ENCODE measurements around the gene CKLF.
A peak's percentile ranks its signal among the peaks of the same experiment; 100 is the strongest.
"Not testable (repeated sequence)": the region's sequence is repeated elsewhere in the genome, so short reads cannot be mapped to it uniquely, and the experiment has no call there.

Gene CKLF

GRCh38 chr16:66552286-66553177 lies at the start of gene CKLF:
TSS of gene CKLF (plus strand) at chr16:66552576. CDS start at chr16:66552716, 140 bp downstream.
- DNase-seq (ENCODE audit: low spot score), result peak; percentile 87

GRCh38 chr16:66503030-66503429 lies 49.3 kb upstream of the CKLF start:
- DNase-seq (ENCODE audit: low spot score), result no peak

GRCh38 chr16:66503612-66504011 lies 48.8 kb upstream of the CKLF start:
- no peak for DNase-seq (ENCODE audit: low spot score)

GRCh38 chr16:66507731-66508239 lies 44.6 kb upstream of the CKLF start:
- DNase-seq (ENCODE audit: low spot score), result no peak

- DNase-seq (ENCODE audit: low spot score), result no peak
Observed at GRCh38 chr16:66508248-66508913, 44.0 kb upstream of the CKLF start.

- no peak for DNase-seq (ENCODE audit: low spot score)
Observed at GRCh38 chr16:66508914-66509496, 43.4 kb upstream of the CKLF start.

GRCh38 chr16:66509576-66509975 lies 42.8 kb upstream of the CKLF start:
- DNase-seq (ENCODE audit: low spot score), result no peak

- no peak for DNase-seq (ENCODE audit: low spot score)
Observed at GRCh38 chr16:66510298-66510697, 42.1 kb upstream of the CKLF start.

- no peak for DNase-seq (ENCODE audit: low spot score)
Observed at GRCh38 chr16:66510711-66511601, 41.4 kb upstream of the CKLF start.

- no peak for DNase-seq (ENCODE audit: low spot score)
Observed at GRCh38 chr16:66511602-66512271, 40.6 kb upstream of the CKLF start.

GRCh38 chr16:66512272-66513110 lies 39.9 kb upstream of the CKLF start:
- no peak for DNase-seq (ENCODE audit: low spot score)

- DNase-seq (ENCODE audit: low spot score), result no peak
Observed at GRCh38 chr16:66513111-66513723, 39.2 kb upstream of the CKLF start.

- DNase-seq (ENCODE audit: low spot score), result not testable (repeated sequence)
Observed at GRCh38 chr16:66514391-66514790, 38.0 kb upstream of the CKLF start.

GRCh38 chr16:66514980-66515595 lies 37.3 kb upstream of the CKLF start:
- not testable (repeated sequence) for DNase-seq (ENCODE audit: low spot score)

- DNase-seq (ENCODE audit: low spot score), result no peak
Observed at GRCh38 chr16:66515596-66516508, 36.5 kb upstream of the CKLF start.

GRCh38 chr16:66516509-66516807 lies 35.9 kb upstream of the CKLF start:
- DNase-seq (ENCODE audit: low spot score), result no peak

GRCh38 chr16:66516808-66517585 lies 35.4 kb upstream of the CKLF start:
- DNase-seq (ENCODE audit: low spot score), result peak; percentile 80
